H4 (cell line): ENCODE data around the gene SLC25A52. TPM values are rescaled to one million over a fixed set of nuclear protein-coding genes. Genes with fewer than 3 reads are reported as not detected.
"Not testable (repeated sequence)": the region's sequence is repeated elsewhere in the genome, so short reads cannot be mapped to it uniquely, and the experiment has no call there.

Source experiments
- DNase-seq: peaks from one replicate; pipeline ENCODE4 v3.0.0-alpha.2; 2015; ENCODE audit warnings: low spot score
- total RNA-seq: library from RNA; depleted of rRNA; stranded (reverse); fragments of >200 nt; shearing (Covaris generic); gene quantifications from 2 replicates; pipeline ENCODE4 v1.2.3, GENCODE V29; 2014; rRNA removed

Gene SLC25A52
- total RNA-seq, result 0.29 TPM in 1 of 2 replicates, not detected in the other

- no peak for DNase-seq
Observed at GRCh38 chr18:31760695-31761094, at the start of gene SLC25A52. TSS of gene SLC25A52 (minus strand) at chr18:31760880. CDS start at chr18:31760661, 219 bp downstream.

- DNase-seq, result not testable (repeated sequence)
Observed at GRCh38 chr18:31809049-31809448, 48.4 kb upstream of the SLC25A52 start.

- DNase-seq, result no peak
Observed at GRCh38 chr18:31801078-31801477, 40.4 kb upstream of the SLC25A52 start.

GRCh38 chr18:31799257-31799656 lies 38.6 kb upstream of the SLC25A52 start:
- DNase-seq, result not testable (repeated sequence)

GRCh38 chr18:31798399-31798798 lies 37.7 kb upstream of the SLC25A52 start:
- DNase-seq, result no peak

- DNase-seq, result no peak
Observed at GRCh38 chr18:31795747-31796146, 35.1 kb upstream of the SLC25A52 start.

GRCh38 chr18:31793531-31793930 lies 32.9 kb upstream of the SLC25A52 start:
- DNase-seq, result no peak

GRCh38 chr18:31792580-31792911 lies 31.9 kb upstream of the SLC25A52 start:
- DNase-seq, result no peak

GRCh38 chr18:31791817-31792579 lies 31.3 kb upstream of the SLC25A52 start:
- DNase-seq, result peak; percentile 13

GRCh38 chr18:31789409-31789808 lies 28.7 kb upstream of the SLC25A52 start:
- no peak for DNase-seq

GRCh38 chr18:31783059-31783458 lies 22.4 kb upstream of the SLC25A52 start:
- DNase-seq, result no peak

- no peak for DNase-seq
Observed at GRCh38 chr18:31778391-31778950, 17.8 kb upstream of the SLC25A52 start.

- no peak for DNase-seq
Observed at GRCh38 chr18:31776093-31776492, 15.4 kb upstream of the SLC25A52 start.

- no peak for DNase-seq
Observed at GRCh38 chr18:31774962-31775361, 14.3 kb upstream of the SLC25A52 start.

- DNase-seq, result no peak
Observed at GRCh38 chr18:31774477-31774785, 13.8 kb upstream of the SLC25A52 start.

GRCh38 chr18:31773774-31774476 lies 13.2 kb upstream of the SLC25A52 start:
- no peak for DNase-seq

- no peak for DNase-seq
Observed at GRCh38 chr18:31772699-31773098, 12.0 kb upstream of the SLC25A52 start.

- no peak for DNase-seq
Observed at GRCh38 chr18:31750273-31750672, 10.4 kb downstream of the SLC25A52 start.

GRCh38 chr18:31746396-31746795 lies 14.3 kb downstream of the SLC25A52 start:
- no peak for DNase-seq

- no peak for DNase-seq
Observed at GRCh38 chr18:31744321-31745067, 16.2 kb downstream of the SLC25A52 start.

- not testable (repeated sequence) for DNase-seq
Observed at GRCh38 chr18:31743600-31743999, 17.1 kb downstream of the SLC25A52 start.

GRCh38 chr18:31741097-31741735 lies 19.5 kb downstream of the SLC25A52 start:
- peak; percentile 28 for DNase-seq
